ENCODE measurements around the gene ATOSA. TPM values are rescaled to one million over a fixed set of nuclear protein-coding genes. Genes with fewer than 3 reads are reported as not detected.

ATOSA gene
- polyA plus RNA-seq, 1 donor: 38.1 TPM

DNA sequence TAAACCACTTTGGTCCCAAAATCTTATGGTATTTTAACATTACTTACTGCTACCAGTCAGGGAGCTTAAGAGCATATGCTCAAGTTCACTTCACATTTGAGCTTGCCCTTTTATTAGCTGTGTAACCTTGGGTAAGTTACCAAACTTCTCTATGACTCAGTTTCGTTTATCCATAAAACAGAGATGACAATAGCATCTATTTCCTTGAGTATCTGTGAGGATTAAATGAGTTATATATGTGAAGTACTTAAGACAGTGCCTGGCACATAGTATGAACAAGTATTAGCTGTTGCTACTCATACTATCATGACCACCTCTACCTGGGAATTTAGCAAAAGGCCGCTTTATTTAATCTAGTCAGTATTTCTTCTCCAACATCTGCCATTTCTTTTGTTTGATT is 5.9 kb downstream of the ATOSA start:
- Histone ChIP-seq H3K27ac (ENCODE audit: low read length) (no peak overlapping the region), H3K36me3 (ENCODE audit: control insufficient read depth, insufficient read depth, low read length) (peaks cover 30% of the 10 kb centered on the region), H3K4me1 (ENCODE audit: control insufficient read depth, insufficient read depth, low read length) (peaks cover 3% of the 10 kb centered on the region), H3K4me3 (ENCODE audit: low read length) (no peak overlapping the region), H3K27me3 (ENCODE audit: control insufficient read depth, insufficient read depth, low read length) (no peaks in the 10 kb centered on the region), H3K9me3 (ENCODE audit: control insufficient read depth, low read depth, low read length) (peaks cover 2% of the 10 kb centered on the region)
- no CpG with 5 or more reads among the region's 2 CpGs for WGBS (ENCODE audit: insufficient coverage, low lambda C conversion rate)
- DNase-seq: no peak

DNA sequence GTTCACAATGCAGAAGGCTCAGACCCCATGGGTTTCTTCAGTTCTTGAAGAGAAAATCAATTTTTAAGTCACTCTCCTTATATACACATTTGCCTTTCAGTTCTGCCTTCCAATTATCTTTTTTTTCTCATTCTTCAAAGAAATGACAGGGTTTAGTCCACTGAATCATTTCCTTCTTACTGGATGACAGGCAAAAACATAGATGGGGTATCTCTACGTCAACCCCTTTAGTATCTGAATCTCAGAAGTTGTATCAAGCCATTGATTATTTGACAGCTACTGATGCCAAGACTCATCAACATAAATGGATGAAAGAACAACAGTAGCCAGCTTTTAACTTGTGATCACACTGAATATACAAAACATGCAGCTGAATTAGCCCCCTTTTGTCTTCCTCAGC is 6.5 kb downstream of the ATOSA start:
- H3K4me3 ChIP-seq (ENCODE audit: low read length): no peak overlapping the region
- H3K27me3 ChIP-seq (ENCODE audit: control insufficient read depth, insufficient read depth, low read length): no peaks in the 10 kb centered on the region
- peaks cover 3% of the 10 kb centered on the region for H3K4me1 ChIP-seq (ENCODE audit: control insufficient read depth, insufficient read depth, low read length)
- WGBS (ENCODE audit: insufficient coverage, low lambda C conversion rate): no CpG with 5 or more reads among the region's 1 CpG
- no peak overlapping the region for H3K27ac ChIP-seq (ENCODE audit: low read length)
- H3K36me3 ChIP-seq (ENCODE audit: control insufficient read depth, insufficient read depth, low read length): peaks cover 36% of the 10 kb centered on the region
- H3K9me3 ChIP-seq (ENCODE audit: control insufficient read depth, low read depth, low read length): peaks cover 2% of the 10 kb centered on the region
- DNase-seq: no peak

DNA sequence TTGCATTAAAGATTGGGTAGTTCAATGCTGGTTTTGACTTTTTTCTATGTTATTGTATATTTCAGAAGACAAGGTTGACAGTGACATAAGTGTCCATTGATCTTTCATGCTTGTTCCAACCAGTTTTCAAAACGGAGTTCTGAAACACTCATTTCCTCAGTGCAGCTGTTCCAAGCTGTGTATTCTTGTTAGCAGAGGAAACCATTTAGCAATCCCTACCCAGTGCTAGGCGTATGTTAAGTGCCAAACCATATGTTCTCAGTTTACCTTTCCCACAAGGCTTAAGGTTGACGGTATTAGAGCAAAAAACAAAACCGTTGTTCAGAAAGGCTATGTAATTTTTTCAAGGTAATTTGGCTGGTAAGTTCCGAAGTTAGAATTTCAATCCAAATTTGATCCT is 9.1 kb downstream of the ATOSA start:
- no peak for DNase-seq
- no peak overlapping the region for H3K4me3 ChIP-seq (ENCODE audit: low read length)
- H3K27me3 ChIP-seq (ENCODE audit: control insufficient read depth, insufficient read depth, low read length): no peaks in the 10 kb centered on the region
- H3K36me3 ChIP-seq (ENCODE audit: control insufficient read depth, insufficient read depth, low read length): peaks cover 45% of the 10 kb centered on the region
- H3K9me3 ChIP-seq (ENCODE audit: control insufficient read depth, low read depth, low read length): no peaks in the 10 kb centered on the region
- no peak overlapping the region for H3K27ac ChIP-seq (ENCODE audit: low read length)
- H3K4me1 ChIP-seq (ENCODE audit: control insufficient read depth, insufficient read depth, low read length): no peaks in the 10 kb centered on the region
- WGBS (ENCODE audit: insufficient coverage, low lambda C conversion rate): 100% methylated on average over 1 of the region's 5 CpGs

DNA sequence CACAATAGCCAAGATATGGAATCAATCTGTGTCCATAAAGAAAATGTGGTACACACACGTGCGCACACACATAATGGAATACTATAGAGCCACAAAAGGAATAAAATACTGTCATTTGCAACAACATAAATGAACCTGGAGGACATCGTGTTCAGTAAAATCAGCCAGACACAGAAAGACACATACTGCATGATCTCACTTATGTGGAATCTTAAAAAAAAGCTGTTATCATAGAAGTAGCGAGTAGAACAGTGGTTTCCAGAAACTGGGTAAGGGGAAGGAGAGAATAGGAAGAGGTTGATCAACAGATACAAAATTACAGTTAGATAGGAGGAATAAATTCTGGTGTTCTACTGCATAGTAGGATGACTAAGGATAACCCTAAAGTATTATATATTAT is 11.1 kb downstream of the ATOSA start:
- no peaks in the 10 kb centered on the region for H3K27me3 ChIP-seq (ENCODE audit: control insufficient read depth, insufficient read depth, low read length)
- WGBS (ENCODE audit: insufficient coverage, low lambda C conversion rate): 90% methylated on average over 2 of the region's 4 CpGs
- no peak for DNase-seq
- H3K36me3 ChIP-seq (ENCODE audit: control insufficient read depth, insufficient read depth, low read length): peaks cover 55% of the 10 kb centered on the region
- no peak overlapping the region for H3K27ac ChIP-seq (ENCODE audit: low read length)
- no peaks in the 10 kb centered on the region for H3K4me1 ChIP-seq (ENCODE audit: control insufficient read depth, insufficient read depth, low read length)
- no peaks in the 10 kb centered on the region for H3K9me3 ChIP-seq (ENCODE audit: control insufficient read depth, low read depth, low read length)
- H3K4me3 ChIP-seq (ENCODE audit: low read length): no peak overlapping the region

DNA sequence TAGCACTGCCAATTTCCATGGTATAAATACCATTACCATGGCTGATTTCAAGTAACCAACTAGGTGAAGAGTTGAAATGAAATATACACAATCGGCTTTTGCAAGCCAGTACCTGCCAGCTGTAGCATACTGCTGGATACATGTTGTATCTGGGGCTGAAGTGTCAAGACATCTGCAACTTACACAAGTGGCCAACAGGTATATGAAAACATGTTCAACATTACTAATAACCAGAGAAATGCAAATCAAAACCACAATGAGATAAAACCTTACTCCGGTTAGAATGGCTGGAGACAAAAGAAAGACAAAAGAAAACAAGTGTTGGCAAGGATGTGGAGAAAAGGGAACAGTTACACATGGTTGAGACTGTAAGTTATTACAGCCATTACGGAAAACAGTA is 11.6 kb downstream of the ATOSA start:
- peaks cover 53% of the 10 kb centered on the region for H3K36me3 ChIP-seq (ENCODE audit: control insufficient read depth, insufficient read depth, low read length)
- no peaks in the 10 kb centered on the region for H3K4me1 ChIP-seq (ENCODE audit: control insufficient read depth, insufficient read depth, low read length)
- H3K4me3 ChIP-seq (ENCODE audit: low read length): no peak overlapping the region
- H3K9me3 ChIP-seq (ENCODE audit: control insufficient read depth, low read depth, low read length): no peaks in the 10 kb centered on the region
- 100% methylated on average over 1 of the region's 3 CpGs for WGBS (ENCODE audit: insufficient coverage, low lambda C conversion rate)
- no peak for DNase-seq
- H3K27ac ChIP-seq (ENCODE audit: low read length): no peak overlapping the region
- H3K27me3 ChIP-seq (ENCODE audit: control insufficient read depth, insufficient read depth, low read length): no peaks in the 10 kb centered on the region

DNA sequence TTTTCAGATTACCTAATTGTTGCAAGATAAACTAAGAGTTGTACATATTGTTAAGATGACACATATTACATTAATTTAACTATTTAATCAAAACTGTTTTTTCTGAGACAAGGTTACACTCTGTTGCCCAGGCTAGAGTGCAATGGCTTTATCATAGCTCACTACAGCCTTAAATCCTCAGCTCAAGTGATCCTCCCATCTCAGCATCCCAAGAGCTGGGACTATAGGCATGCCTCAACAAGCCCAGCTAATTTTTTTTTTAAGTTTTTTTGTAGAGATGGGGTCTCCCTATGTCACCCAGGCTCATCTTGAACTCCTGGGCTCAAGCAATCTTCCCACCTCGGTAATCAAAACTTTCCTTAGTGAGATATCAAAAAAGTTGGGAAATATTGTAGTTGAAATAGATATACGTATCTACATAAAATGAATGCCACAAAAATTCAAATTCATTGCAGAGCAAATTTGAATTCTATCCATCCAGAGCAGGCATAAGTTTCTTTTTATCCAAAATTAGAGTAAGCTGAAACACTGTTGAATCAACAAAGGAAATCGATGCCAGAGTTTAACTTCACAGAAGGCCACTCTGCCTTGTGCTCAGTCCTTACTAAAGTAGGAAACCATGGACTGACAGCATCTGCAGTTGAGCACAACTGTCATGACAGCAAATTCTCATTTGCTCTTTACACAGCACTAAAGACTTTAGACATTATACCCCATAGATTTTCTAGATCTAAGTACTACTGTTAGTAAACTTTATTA is 15.5 kb downstream of the ATOSA start:
- Histone ChIP-seq H3K9me3 (ENCODE audit: control insufficient read depth, low read depth, low read length) (no peaks in the 10 kb centered on the region), H3K4me3 (ENCODE audit: low read length) (no peak overlapping the region), H3K4me1 (ENCODE audit: control insufficient read depth, insufficient read depth, low read length) (no peaks in the 10 kb centered on the region), H3K27me3 (ENCODE audit: control insufficient read depth, insufficient read depth, low read length) (no peaks in the 10 kb centered on the region), H3K36me3 (ENCODE audit: control insufficient read depth, insufficient read depth, low read length) (peaks cover 56% of the 10 kb centered on the region), H3K27ac (ENCODE audit: low read length) (no peak overlapping the region)
- DNase-seq: no peak
- WGBS (ENCODE audit: insufficient coverage, low lambda C conversion rate): 100% methylated on average over 1 of the region's 3 CpGs

DNA sequence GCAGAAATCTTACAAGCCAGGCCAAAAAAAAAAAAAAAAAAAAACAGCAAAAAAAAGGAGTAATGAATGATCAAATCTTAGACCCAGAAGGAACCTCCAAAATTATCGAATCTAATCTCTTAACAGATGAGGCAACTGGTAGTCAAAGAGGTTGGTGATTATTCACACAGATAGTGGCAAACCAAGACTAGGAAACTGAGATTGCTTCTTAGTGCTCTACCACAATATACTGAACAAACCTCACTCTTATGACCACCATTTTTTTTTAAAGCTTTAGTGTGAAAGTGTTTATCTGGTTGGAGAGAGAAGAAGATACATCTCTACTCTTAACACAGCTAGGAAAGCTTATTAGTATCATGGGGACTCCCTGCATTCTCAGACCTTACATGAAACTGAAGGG is 17.3 kb downstream of the ATOSA start:
- no peaks in the 10 kb centered on the region for H3K4me1 ChIP-seq (ENCODE audit: control insufficient read depth, insufficient read depth, low read length)
- H3K27me3 ChIP-seq (ENCODE audit: control insufficient read depth, insufficient read depth, low read length): no peaks in the 10 kb centered on the region
- no peaks in the 10 kb centered on the region for H3K9me3 ChIP-seq (ENCODE audit: control insufficient read depth, low read depth, low read length)
- WGBS (ENCODE audit: insufficient coverage, low lambda C conversion rate): no CpG with 5 or more reads among the region's 1 CpG
- DNase-seq: no peak
- H3K36me3 ChIP-seq (ENCODE audit: control insufficient read depth, insufficient read depth, low read length): peaks cover 54% of the 10 kb centered on the region
- no peak overlapping the region for H3K27ac ChIP-seq (ENCODE audit: low read length)
- no peak overlapping the region for H3K4me3 ChIP-seq (ENCODE audit: low read length)

DNA sequence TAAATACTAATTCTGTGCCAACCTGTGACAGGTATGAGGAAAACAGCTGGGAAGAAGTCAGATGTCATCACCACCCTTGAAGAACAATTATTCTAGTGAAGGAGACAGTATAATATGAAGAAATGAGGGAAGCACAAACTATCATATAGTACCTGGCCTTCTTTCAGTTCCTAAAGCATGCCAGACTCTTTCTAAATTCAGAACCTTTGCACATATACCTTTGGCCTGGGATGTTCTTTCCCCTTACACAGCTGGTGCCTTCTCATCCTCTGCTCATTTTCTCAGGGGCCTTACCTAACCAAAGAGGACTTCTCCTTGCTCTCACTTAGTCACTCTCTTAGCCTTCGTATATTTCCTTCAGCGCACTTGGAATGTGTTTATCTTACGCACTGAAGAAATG is 19.0 kb downstream of the ATOSA start:
- no CpG with 5 or more reads among the region's 3 CpGs for WGBS (ENCODE audit: insufficient coverage, low lambda C conversion rate)
- H3K4me3 ChIP-seq (ENCODE audit: low read length): no peak overlapping the region
- H3K27me3 ChIP-seq (ENCODE audit: control insufficient read depth, insufficient read depth, low read length): no peaks in the 10 kb centered on the region
- no peaks in the 10 kb centered on the region for H3K4me1 ChIP-seq (ENCODE audit: control insufficient read depth, insufficient read depth, low read length)
- H3K36me3 ChIP-seq (ENCODE audit: control insufficient read depth, insufficient read depth, low read length): peaks cover 52% of the 10 kb centered on the region
- DNase-seq: no peak
- no peaks in the 10 kb centered on the region for H3K9me3 ChIP-seq (ENCODE audit: control insufficient read depth, low read depth, low read length)
- H3K27ac ChIP-seq (ENCODE audit: low read length): no peak overlapping the region

DNA sequence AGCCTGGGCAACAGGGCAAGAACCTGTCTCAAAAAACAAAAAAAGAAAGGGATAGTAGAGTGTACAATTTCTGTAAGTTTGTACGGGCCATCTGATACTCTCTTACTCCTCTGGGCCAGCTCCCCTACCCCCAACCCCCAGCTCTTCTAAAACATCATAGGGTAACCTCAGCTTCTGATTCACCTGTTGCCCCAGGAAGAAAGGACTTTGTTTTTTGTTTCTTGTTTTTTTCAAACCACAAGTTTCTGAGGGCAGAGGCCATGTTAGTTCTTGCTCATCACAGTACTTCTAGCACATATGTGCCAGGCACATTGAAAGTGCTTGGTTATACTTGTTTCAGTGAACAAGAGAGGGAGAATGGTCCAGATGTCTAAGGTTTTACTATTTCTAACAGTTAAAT is 20.2 kb downstream of the ATOSA start:
- DNase-seq: no peak
- no CpG with 5 or more reads among the region's 1 CpG for WGBS (ENCODE audit: insufficient coverage, low lambda C conversion rate)
- Histone ChIP-seq H3K4me1 (ENCODE audit: control insufficient read depth, insufficient read depth, low read length) (no peaks in the 10 kb centered on the region), H3K27me3 (ENCODE audit: control insufficient read depth, insufficient read depth, low read length) (no peaks in the 10 kb centered on the region), H3K9me3 (ENCODE audit: control insufficient read depth, low read depth, low read length) (no peaks in the 10 kb centered on the region), H3K27ac (ENCODE audit: low read length) (no peak overlapping the region), H3K36me3 (ENCODE audit: control insufficient read depth, insufficient read depth, low read length) (peaks cover 42% of the 10 kb centered on the region), H3K4me3 (ENCODE audit: low read length) (no peak overlapping the region)

DNA sequence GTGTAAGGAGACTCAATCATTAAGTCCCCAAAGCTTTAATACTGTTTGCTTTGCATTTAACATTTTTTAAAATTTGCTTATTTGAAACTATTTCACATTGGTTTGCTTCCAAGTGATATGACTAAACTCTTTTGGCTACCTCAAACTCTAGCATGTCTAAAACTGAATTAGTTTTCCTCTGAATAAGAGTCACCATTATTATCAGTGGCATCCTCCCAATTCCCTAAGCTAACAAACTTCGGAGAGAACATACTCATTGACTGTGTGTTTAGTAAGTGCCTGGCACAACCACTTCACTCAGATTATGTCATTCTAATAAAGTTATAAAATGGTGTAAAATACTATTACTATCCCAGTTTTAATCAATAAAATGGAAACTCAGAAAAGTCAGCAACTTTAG is 21.9 kb downstream of the ATOSA start:
- peaks cover 8% of the 10 kb centered on the region for H3K4me1 ChIP-seq (ENCODE audit: control insufficient read depth, insufficient read depth, low read length)
- no CpG with 5 or more reads among the region's 1 CpG for WGBS (ENCODE audit: insufficient coverage, low lambda C conversion rate)
- no peak overlapping the region for H3K27ac ChIP-seq (ENCODE audit: low read length)
- no peak overlapping the region for H3K4me3 ChIP-seq (ENCODE audit: low read length)
- DNase-seq: no peak
- H3K9me3 ChIP-seq (ENCODE audit: control insufficient read depth, low read depth, low read length): no peaks in the 10 kb centered on the region
- H3K27me3 ChIP-seq (ENCODE audit: control insufficient read depth, insufficient read depth, low read length): no peaks in the 10 kb centered on the region
- peaks cover 34% of the 10 kb centered on the region for H3K36me3 ChIP-seq (ENCODE audit: control insufficient read depth, insufficient read depth, low read length)

DNA sequence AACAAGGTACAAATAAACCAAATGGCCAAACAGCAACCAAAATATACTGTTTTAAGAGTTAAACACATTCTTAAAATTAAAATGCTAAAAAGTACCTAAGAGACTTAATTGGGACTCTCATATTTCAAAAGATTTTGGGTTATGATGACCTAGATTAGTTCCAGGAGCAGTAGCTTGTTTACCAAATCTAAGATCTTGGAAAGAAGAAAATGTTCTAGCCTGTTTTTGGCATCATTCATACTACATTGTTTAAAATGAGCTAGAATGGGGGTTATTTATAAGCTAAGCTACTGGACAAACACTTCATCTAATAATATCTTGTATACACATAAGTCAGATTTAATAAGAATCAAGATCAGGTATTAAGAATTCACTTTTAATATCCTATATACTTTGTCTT is 22.8 kb downstream of the ATOSA start:
- Histone ChIP-seq H3K27ac (ENCODE audit: low read length) (no peak overlapping the region), H3K4me1 (ENCODE audit: control insufficient read depth, insufficient read depth, low read length) (peaks cover 8% of the 10 kb centered on the region), H3K27me3 (ENCODE audit: control insufficient read depth, insufficient read depth, low read length) (no peaks in the 10 kb centered on the region), H3K9me3 (ENCODE audit: control insufficient read depth, low read depth, low read length) (no peaks in the 10 kb centered on the region), H3K4me3 (ENCODE audit: low read length) (no peak overlapping the region), H3K36me3 (ENCODE audit: control insufficient read depth, insufficient read depth, low read length) (peaks cover 28% of the 10 kb centered on the region)
- DNase-seq: no peak

All from large intestine (tissue), 3 donors.